GM19438 (cell line): ENCODE data around the gene IL1RN.

Source experiments
- ATAC-seq: cut with Tn5 transposase; IDR thresholded peaks from one replicate; pipeline ENCODE4 v1.9.1; 2021; ENCODE audit warnings: low read depth; ENCODE audit not compliant: unreplicated experiment

The IL1RN gene

DNA sequence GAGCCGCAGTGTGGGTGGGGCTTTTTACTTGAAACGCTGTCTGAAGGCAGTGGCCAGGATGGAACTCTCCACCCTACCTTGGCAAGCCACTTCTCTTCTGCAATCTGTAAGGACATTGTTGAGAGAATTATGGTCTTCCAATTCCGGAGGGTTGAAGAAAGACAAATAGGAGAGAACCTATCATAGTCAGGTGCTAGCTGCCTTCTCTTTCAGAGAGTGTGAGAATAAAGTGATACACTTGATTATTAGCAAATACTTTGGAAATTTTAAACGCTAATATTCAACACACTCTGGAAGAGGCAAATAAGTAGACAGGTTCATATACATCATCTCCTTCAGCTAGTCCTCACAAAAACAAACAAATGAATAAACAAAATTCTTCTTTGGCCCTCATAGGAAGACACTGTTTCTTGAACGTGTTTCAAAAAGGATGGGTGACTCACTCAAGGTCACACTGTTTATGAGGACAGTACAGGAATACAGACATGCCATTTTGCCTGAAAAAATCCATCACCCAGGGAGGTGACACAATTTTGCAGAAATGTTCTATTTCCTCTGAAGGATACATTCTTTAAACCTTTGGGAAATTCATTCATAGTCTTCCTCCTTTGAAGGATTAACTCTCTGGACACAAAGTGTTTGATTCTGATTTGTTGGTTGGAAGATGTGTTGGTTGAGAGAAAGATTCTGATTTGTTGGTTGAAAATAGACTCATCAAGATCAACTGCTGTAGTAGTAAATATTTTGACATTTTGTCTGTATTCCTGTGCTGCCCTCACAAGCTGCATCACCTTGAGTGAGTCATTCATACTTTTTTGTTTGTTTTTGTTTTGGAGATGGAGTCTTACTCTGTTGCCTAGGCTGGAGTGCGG lies 2.2 kb upstream of the IL1RN start:
- no peak for ATAC-seq

- ATAC-seq: no peak
Measured at GRCh38 chr2:113127646-113128570, 510 bp downstream of the IL1RN start.

- no peak for ATAC-seq
Measured at GRCh38 chr2:113129519-113130078, 2.2 kb downstream of the IL1RN start.

DNA sequence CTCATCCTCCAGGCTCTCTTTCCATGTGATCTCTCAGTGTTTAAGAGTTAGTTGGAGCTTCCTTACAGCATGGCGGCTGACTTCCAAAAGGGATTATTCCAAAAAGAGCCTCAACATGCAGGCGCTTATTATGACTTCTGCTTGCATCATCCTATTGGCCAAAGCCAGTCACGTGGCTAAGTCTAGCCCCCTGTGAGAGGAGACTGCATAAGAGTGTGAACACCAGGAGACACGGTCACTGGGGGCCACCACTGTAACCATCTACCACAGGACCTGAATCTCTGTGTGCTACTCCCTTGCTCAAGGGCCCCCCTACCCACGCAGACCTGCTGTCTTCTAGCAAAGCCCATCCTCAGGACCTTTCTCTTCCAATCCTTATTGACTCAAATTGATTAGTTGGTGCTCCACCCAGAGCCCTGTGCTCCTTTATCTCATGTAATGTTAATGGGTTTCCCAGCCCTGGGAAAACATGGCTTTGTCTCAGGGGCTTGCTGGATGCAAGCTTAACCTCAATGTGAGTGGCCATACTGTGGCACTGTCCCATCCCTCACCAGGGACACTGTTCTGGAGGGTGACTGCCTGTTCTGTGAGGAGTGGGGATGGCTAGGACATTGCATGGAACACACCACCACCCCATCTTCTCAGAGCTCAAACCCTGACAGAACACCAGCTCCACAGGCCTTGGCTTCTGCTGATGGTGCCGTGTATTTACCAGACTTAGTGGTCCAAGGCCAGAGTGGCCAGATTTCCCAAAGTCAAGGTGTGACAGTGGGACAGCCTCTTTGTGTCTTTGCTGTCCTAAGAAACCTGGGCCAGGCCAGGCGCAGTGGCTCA lies 4.2 kb downstream of the IL1RN start:
- no peak for ATAC-seq

DNA sequence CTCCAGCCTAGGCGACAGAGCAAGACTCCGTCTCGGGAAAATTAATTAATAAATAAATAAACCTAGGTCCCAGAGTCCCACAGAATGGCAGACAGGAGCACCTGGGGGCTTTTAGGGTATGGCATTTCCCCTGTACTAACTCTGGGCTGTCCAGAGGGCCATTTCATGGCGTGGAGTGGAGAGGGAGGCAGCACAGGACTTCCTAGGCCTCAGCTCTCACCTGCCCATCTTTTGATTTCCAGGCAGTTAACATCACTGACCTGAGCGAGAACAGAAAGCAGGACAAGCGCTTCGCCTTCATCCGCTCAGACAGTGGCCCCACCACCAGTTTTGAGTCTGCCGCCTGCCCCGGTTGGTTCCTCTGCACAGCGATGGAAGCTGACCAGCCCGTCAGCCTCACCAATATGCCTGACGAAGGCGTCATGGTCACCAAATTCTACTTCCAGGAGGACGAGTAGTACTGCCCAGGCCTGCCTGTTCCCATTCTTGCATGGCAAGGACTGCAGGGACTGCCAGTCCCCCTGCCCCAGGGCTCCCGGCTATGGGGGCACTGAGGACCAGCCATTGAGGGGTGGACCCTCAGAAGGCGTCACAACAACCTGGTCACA lies 5.1 kb downstream of the IL1RN start:
- no peak for ATAC-seq

DNA sequence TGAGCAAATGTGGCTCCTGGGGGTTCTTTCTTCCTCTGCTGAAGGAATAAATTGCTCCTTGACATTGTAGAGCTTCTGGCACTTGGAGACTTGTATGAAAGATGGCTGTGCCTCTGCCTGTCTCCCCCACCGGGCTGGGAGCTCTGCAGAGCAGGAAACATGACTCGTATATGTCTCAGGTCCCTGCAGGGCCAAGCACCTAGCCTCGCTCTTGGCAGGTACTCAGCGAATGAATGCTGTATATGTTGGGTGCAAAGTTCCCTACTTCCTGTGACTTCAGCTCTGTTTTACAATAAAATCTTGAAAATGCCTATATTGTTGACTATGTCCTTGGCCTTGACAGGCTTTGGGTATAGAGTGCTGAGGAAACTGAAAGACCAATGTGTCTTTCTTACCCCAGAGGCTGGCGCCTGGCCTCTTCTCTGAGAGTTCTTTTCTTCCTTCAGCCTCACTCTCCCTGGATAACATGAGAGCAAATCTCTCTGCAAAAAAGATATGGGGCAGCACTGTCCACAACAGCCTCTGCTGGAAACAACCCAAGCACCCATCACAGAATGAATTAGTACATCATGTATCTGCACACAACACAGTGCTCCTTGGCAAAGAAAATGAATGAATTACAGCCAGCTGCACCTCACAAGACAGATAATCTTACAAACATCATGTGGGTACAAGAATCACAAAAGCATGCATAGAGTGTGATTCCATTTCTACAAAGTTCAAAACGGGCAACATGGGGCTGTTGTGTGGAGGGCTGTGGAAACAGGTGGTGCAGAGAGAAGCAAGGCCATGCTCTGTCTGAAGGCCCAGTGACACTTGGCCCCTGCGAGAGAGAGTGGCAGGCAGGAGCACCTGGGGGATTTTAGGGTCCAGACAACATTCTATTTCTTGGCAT lies 6.6 kb downstream of the IL1RN start:
- no peak for ATAC-seq

- ATAC-seq: no peak
Measured at GRCh38 chr2:113134717-113135116, 7.3 kb downstream of the IL1RN start.

DNA sequence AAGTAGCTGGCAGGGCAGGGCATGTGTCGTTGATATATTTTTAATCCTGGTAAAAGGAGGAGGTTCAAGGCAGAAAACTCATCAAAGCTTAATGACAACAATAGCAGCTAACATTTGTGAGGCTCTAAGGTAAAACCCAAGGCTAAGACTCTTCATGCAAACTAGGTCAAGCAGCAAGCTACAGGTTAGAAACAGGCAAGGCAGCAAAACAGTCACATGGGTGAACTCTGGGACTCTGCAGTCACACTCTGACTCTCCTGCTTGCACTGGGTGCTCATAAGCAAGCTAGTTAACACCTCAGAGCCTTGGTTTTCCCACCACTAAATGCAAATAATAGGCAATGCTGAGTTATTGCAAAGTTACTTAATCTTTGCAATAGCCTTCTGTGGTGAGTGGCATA lies 7.9 kb downstream of the IL1RN start:
- no peak for ATAC-seq

- no peak for ATAC-seq
Measured at GRCh38 chr2:113136828-113137775, 9.7 kb downstream of the IL1RN start.

DNA sequence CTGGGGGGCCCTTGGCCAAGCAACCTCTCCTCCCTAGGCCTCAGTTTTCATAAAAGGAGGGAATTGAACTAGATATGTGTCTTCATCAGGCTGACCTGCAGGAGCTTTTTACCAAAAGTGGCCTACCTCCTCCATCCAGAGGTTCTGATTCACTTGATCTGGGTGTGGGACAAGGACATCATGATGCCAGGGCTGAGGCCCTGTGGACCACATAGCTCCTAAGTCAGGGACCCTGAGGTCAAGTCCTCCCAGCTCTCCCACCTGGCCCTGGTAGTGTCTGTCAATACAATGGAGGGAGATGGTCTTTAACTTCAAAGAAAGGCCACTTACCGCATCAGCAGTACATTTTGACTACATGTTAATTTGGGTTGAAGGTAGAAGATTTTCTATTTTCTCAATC lies 10.4 kb downstream of the IL1RN start:
- no peak for ATAC-seq

- ATAC-seq: no peak
Measured at GRCh38 chr2:113138428-113139322, 11.3 kb downstream of the IL1RN start.

DNA sequence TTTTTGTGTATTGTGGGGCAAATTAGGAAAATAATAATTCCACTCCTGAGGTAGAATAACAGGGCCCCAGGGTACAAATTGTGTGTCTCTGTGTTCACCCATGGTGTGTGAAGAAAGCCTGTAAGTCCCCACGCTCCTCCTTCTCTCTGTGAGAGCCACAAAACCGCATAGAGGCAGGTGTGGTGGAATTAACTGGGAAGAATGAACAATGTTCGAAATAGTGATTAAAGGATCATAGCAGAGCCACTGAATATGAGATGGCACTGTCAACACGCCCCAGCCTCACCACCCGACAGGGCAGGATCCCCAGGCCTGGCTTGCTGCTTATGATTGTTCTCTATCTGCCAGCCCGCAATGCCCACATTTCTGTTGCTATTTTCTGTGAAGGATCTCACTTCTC lies 14.1 kb downstream of the IL1RN start:
- no peak for ATAC-seq

DNA sequence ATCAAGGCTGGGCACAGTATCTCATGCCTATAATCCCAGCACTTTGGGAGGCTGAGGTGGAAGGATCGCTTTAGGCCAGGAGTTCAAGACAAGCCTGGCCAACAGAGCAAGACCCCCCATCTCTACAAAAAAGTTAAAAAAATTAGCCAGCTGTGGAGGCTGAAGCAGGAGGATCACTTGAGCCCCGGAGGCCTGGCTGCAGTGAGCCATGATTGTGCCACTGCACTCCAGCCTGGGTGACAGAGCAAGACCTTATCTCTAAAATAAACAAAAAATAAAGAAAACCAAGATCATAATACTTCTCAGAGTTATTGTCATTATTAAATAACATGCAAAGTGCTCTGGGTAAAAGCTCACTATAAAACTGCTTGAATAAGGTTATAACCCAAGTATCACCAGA lies 14.9 kb downstream of the IL1RN start:
- ATAC-seq: no peak

DNA sequence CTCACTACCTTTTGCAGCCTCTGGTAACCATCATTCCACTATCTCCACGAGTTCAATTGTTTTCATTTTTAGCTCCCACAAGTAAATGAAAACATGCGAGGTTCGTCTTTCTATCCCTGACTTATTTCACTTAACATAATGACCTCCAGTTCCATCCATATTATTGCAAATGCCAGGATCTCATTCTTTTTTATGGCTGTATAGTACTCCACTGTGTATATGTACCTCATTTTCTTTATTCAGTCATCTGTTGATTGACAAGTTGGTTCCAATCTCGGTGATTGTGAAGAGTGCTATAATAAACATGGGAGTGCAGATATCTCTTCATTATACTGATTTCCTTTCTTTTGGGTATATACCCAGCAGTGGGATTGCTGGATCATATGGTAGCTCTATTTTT lies 16.9 kb downstream of the IL1RN start:
- no peak for ATAC-seq

GRCh38 chr2:113148606-113149552 lies 21.5 kb downstream of the IL1RN start:
- no peak for ATAC-seq
